GM12878 (cell line): ENCODE data around the gene DLG2. TPM values are rescaled to one million over a fixed set of nuclear protein-coding genes. Genes with fewer than 3 reads are reported as not detected.

ENCODE experiments used
- ATAC-seq: fragments of 200-7000 bp; cut with Tn5 transposase; 3 replicates; pipeline ENCODE4 v1.9.1; 2020; ENCODE audit warnings: mild to moderate bottlenecking, moderate library complexity
- BruUV-seq: library from RNA; stranded (reverse); fragments of 400-500 nt; replicated peaks from 2 replicates; lab custom pipeline; 2021; lab: Mats Ljungman, UMichigan
- CTCF ChIA-PET: fragments of 300-600 bp; sonication (Branson Sonifier 250); formaldehyde crosslinking; extraction: SDS; loops from one replicate; lab custom pipeline; 2021; ENCODE audit warnings: inconsistent platforms; lab: Yijun Ruan, JAX
- POLR2A ChIA-PET: fragments of 350-600 bp; formaldehyde crosslinking; extraction: SDS; loops from one replicate; lab custom pipeline; 2021; ENCODE audit warnings: inconsistent platforms; lab: Charles Lee
- RAD21 ChIA-PET: fragments of 300-600 bp; sonication (Branson Sonifier 250); formaldehyde crosslinking; loops from one replicate; lab custom pipeline; 2023; ENCODE audit warnings: antibody characterized with exemption; ENCODE audit not compliant: unreplicated experiment; lab: Charles Lee
- SMC1A ChIA-PET: fragments of 300-600 bp; sonication (Branson Sonifier 250); formaldehyde crosslinking; loops from one replicate; lab custom pipeline; 2023; ENCODE audit not compliant: unreplicated experiment, uncharacterized antibody; lab: Charles Lee
- DNase-seq: peaks from one replicate; pipeline ENCODE4 v3.0.0-alpha.2; 2011; ENCODE audit warnings: low read depth, low spot score
- FAIRE-seq: peaks from 3 replicates; lab custom pipeline; 2011; peaks lifted over from hg19 to GRCh38; lab: Jason Lieb, UNC
- H2AFZ ChIP-seq: 2 replicates; pipeline ENCODE4 v1.6.0; 2011; ENCODE audit warnings: low read depth, low read length, control low read depth; ENCODE audit not compliant: control insufficient read depth
- H3K27ac ChIP-seq: 2 replicates; pipeline ENCODE4 v1.5.1; 2011; ENCODE audit warnings: control low read depth; ENCODE audit not compliant: control insufficient read depth, insufficient read depth
- H3K27me3 ChIP-seq, 2 experiments: replicated peaks in 1 of 2; 2 replicates each; pipeline versions ENCODE4 v1.6.0 to v1.6.1; 2011; ENCODE audit warnings: low read length in 1 of 2; ENCODE audit not compliant: control insufficient read depth in 2 of 2, insufficient read depth in 2 of 2
- H3K36me3 ChIP-seq, 2 experiments: 2 replicates each; pipeline ENCODE4 v1.5.1; 2011; ENCODE audit warnings: low read length in 1 of 2; ENCODE audit not compliant: control insufficient read depth in 2 of 2, insufficient read depth in 2 of 2
- H3K4me1 ChIP-seq: 2 replicates; pipeline ENCODE4 v1.6.1; 2011; ENCODE audit warnings: mild to moderate bottlenecking, low read length, moderate library complexity, mixed read lengths; ENCODE audit not compliant: control insufficient read depth, insufficient read depth
- H3K4me2 ChIP-seq: 2 replicates; pipeline ENCODE4 v1.6.0; 2011; ENCODE audit warnings: control low read depth; ENCODE audit not compliant: control insufficient read depth, insufficient read depth
- H3K4me3 ChIP-seq: fragments of 200-600 bp; sonication (generic); 2 replicates; pipeline ENCODE4 v1.5.1; 2016
- H3K79me2 ChIP-seq: 2 replicates; pipeline ENCODE4 v1.6.0; 2011; ENCODE audit warnings: low read length; ENCODE audit not compliant: control insufficient read depth, insufficient read depth
- H3K9ac ChIP-seq: 2 replicates; pipeline ENCODE4 v1.8.0; 2011; ENCODE audit warnings: low read length, control low read depth, mixed read lengths; ENCODE audit not compliant: control insufficient read depth, insufficient read depth
- H3K9me3 ChIP-seq: replicated peaks from 3 replicates; pipeline ENCODE4 v1.5.1; 2011; ENCODE audit warnings: mild to moderate bottlenecking, low read length; ENCODE audit not compliant: control insufficient read depth, insufficient read depth
- H4K20me1 ChIP-seq: 2 replicates; pipeline ENCODE4 v1.6.0; 2011; ENCODE audit not compliant: control insufficient read depth, insufficient read depth
- BCLAF1 ChIP-seq: fragments of 450-650 bp; IDR thresholded peaks from 2 replicates; pipeline ENCODE4 v1.6.1; 2017; ENCODE audit warnings: antibody characterized with exemption, mild to moderate bottlenecking, moderate library complexity
- CEBPB ChIP-seq, 2 experiments: fragments of 150-350 bp in 1 of 2; IDR thresholded peaks; 2 replicates each; pipeline ENCODE4 v1.6.1; 2012 to 2014; ENCODE audit warnings: low read depth in 2 of 2, low read length in 2 of 2, borderline replicate concordance in 1 of 2, inconsistent platforms in 1 of 2
- CHD1 ChIP-seq: IDR thresholded peaks from 2 replicates; pipeline ENCODE4 v1.6.1; 2012; ENCODE audit warnings: low read depth, low read length, improper control_type of control experiment
- CTCF ChIP-seq, 3 experiments: IDR thresholded peaks in 2 of 3; conservative IDR thresholded peaks in 1 of 3; 2 replicates each; pipeline ENCODE4 v1.5.1; 2011; ENCODE audit warnings: low read depth in 3 of 3, low read length in 3 of 3, mild to moderate bottlenecking in 3 of 3, control low read depth in 2 of 3, moderate library complexity in 2 of 3, inconsistent platforms in 1 of 3, mixed read lengths in 1 of 3; ENCODE audit not compliant: control insufficient read depth in 2 of 3, insufficient read depth in 1 of 3; ENCODE audit errors: extremely low read depth in 1 of 3
- EED ChIP-seq: sonication (generic); IDR thresholded peaks from 2 replicates; pipeline ENCODE4 v1.6.1; 2016; ENCODE audit warnings: antibody characterized with exemption, low read depth
- EZH2 ChIP-seq: IDR thresholded peaks from 2 replicates; pipeline ENCODE4 v1.6.1; 2012; ENCODE audit warnings: low read depth, mild to moderate bottlenecking, control low read depth, inconsistent platforms, low read length, borderline replicate concordance; ENCODE audit not compliant: control insufficient read depth
- GATAD2B ChIP-seq: fragments of 450-650 bp; conservative IDR thresholded peaks from 2 replicates; pipeline ENCODE4 v1.6.1; 2017; ENCODE audit warnings: low read depth, mild to moderate bottlenecking, moderate library complexity
- HDAC2 ChIP-seq: fragments of 200-600 bp; sonication (generic); IDR thresholded peaks from 2 replicates; pipeline ENCODE4 v1.6.1; 2017
- MTA2 ChIP-seq: fragments of 450-650 bp; IDR thresholded peaks from 2 replicates; pipeline ENCODE4 v1.6.1; 2016; ENCODE audit warnings: low read depth, mild to moderate bottlenecking, moderate library complexity
- NFYB ChIP-seq: IDR thresholded peaks from 2 replicates; pipeline ENCODE4 v1.6.1; 2011; ENCODE audit warnings: low read depth, mild to moderate bottlenecking, low read length, improper control_type of control experiment, moderate library complexity; ENCODE audit not compliant: insufficient read depth
- PBX3 ChIP-seq: IDR thresholded peaks from 2 replicates; pipeline ENCODE4 v1.6.1; 2011; ENCODE audit warnings: mild to moderate bottlenecking, low read depth, low read length, moderate library complexity; ENCODE audit not compliant: insufficient replicate concordance
- POLR2A ChIP-seq: IDR thresholded peaks from 2 replicates; pipeline ENCODE4 v1.6.1; 2011; ENCODE audit warnings: low read depth, mild to moderate bottlenecking, low read length
- RAD21 ChIP-seq: IDR thresholded peaks from 2 replicates; pipeline ENCODE4 v1.6.1; 2011; ENCODE audit warnings: mild to moderate bottlenecking, low read depth, low read length, moderate library complexity; ENCODE audit not compliant: insufficient read depth
- RB1 ChIP-seq: fragments of 450-650 bp; formaldehyde crosslinking; IDR thresholded peaks from 2 replicates; pipeline ENCODE4 v1.6.1; 2017; ENCODE audit warnings: mild to moderate bottlenecking, borderline replicate concordance
- RBBP5 ChIP-seq: fragments of 200-600 bp; sonication (generic); conservative IDR thresholded peaks from 2 replicates; pipeline ENCODE4 v1.6.1; 2016
- RELB ChIP-seq: fragments of 450-650 bp; IDR thresholded peaks from 2 replicates; pipeline ENCODE4 v1.6.1; 2017; ENCODE audit warnings: low read depth, mild to moderate bottlenecking, moderate library complexity
- RUNX3 ChIP-seq: IDR thresholded peaks from 2 replicates; pipeline ENCODE4 v1.6.1; 2012; ENCODE audit warnings: low read length, inconsistent platforms
- SP1 ChIP-seq: IDR thresholded peaks from one replicate; pipeline ENCODE4 v1.6.1; 2011; ENCODE audit warnings: low read depth, low read length
- ZNF384 ChIP-seq: IDR thresholded peaks from 2 replicates; pipeline ENCODE4 v1.6.1; 2012; ENCODE audit warnings: low read depth, mild to moderate bottlenecking, low read length, improper control_type of control experiment, borderline replicate concordance
- WGBS: methylation state at CpG from one replicate; pipeline ENCODE4 v1.1.6; 2016; ENCODE audit warnings: low lambda C conversion rate; ENCODE audit not compliant: insufficient replicate concordance, insufficient coverage; ENCODE audit errors: missing lambda C conversion rate; 5-methylcytosine and 5-hydroxymethylcytosine counted together
- in situ Hi-C: fragments of 300-500 bp; cut with MboI; formaldehyde crosslinking; loops from 9 replicates; pipeline ENCODE4 v1.14.3; 2018; ENCODE audit warnings: mixed read lengths
- intact Hi-C: fragments of 100-400 bp; cut with micrococcal nuclease; formaldehyde crosslinking; loops from one replicate; pipeline ENCODE4 v1.14.2; 2022; ENCODE audit not compliant: unreplicated experiment
- polyA plus RNA-seq, 11 experiments: library from polyadenylated mRNA; depleted of rRNA in 4 of 11; unstranded in 6 of 11; stranded (reverse) in 5 of 11; fragments of >200 nt; fragmentation: Nextera tagmentation in 4 of 11; fragmentation: Illumina TruSeq in 1 of 11; extraction: Ambion mirVana in 4 of 11; extraction: Trizol in 1 of 11; gene quantifications; 1 replicate in 1 of 11; 2 replicates in 10 of 11; pipeline versions ENCODE4 v1.2.1 to v1.2.3, GENCODE V29; 2011 to 2016; ENCODE audit warnings: inconsistent platforms in 2 of 11, missing spikeins in 2 of 11, low read depth in 1 of 11
- total RNA-seq, 4 experiments: library from RNA; depleted of rRNA in 3 of 4; stranded (reverse); fragments of >200 nt in 3 of 4; fragmentation: Illumina TruSeq in 1 of 4; extraction: Trizol in 1 of 4; gene quantifications; 2 replicates each; pipeline versions ENCODE4 v1.2.1 to v1.2.3, GENCODE V29; 2013 to 2021

DLG2 gene
- total and polyA plus RNA-seq, 10 of the 15 experiments (the other 5 are each of a cell fraction or from before 2014, with no cell fraction given): 0.09 to 0.98 (median 0.35) TPM

GRCh38 chr11:84021291-84021690, 1605.9 kb downstream of the DLG2 start:
- no TSS peak for BruUV-seq
- DNase-seq (no peak), FAIRE-seq (no peak), ATAC-seq (no peak)
- CTCF ChIA-PET: no interaction called here
- POLR2A ChIA-PET: no interaction called here
- H3K4me1 ChIP-seq: no peaks in the 10 kb centered on the region
- no peak overlapping the region for H3K27ac ChIP-seq
- SMC1A ChIA-PET: interaction anchor here (0.6 kb wide), 1 partner anchor 59 kb away, joined by 5 read pairs; no protein-coding TSS in a partner anchor
- RAD21 ChIA-PET: no interaction called here
- no peak overlapping the region for H2AFZ ChIP-seq
- no peaks in the 10 kb centered on the region for H3K27me3 ChIP-seq
- H3K4me2 ChIP-seq: no peak overlapping the region
- H4K20me1 ChIP-seq: no peaks in the 10 kb centered on the region
- intact Hi-C loops (no loop called here), in situ Hi-C loops (no loop called here)
- H3K4me3 ChIP-seq: no peak overlapping the region
- WGBS: 0% methylated on average over 2 of the region's 2 CpGs
- no peaks in the 10 kb centered on the region for H3K36me3 ChIP-seq
- H3K9ac ChIP-seq: no peak overlapping the region
- H3K9me3 ChIP-seq: no peaks in the 10 kb centered on the region
- H3K79me2 ChIP-seq: no peaks in the 10 kb centered on the region
- no peak for TF ChIP-seq PBX3
- no peak for TF ChIP-seq CTCF (IDR thresholded peaks at IDR 0.05 in 2 of 3, conservative IDR thresholded peaks at IDR 0.05 in 1 of 3; ENCODE audit: control insufficient read depth in 2 of 3, extremely low read depth in 1 of 3, insufficient read depth in 1 of 3, low read depth in 3 of 3, low read length in 3 of 3)
- no peak for TF ChIP-seq RUNX3
- TF ChIP-seq ZNF384: no peak
- no peak for TF ChIP-seq GATAD2B
- TF ChIP-seq RELB: no peak
- TF ChIP-seq POLR2A: no peak
- TF ChIP-seq EED: no peak
- TF ChIP-seq CHD1: no peak
- no peak for TF ChIP-seq MTA2
- TF ChIP-seq BCLAF1: no peak
- TF ChIP-seq HDAC2: no peak
- no peak for TF ChIP-seq NFYB
- no peak for TF ChIP-seq RBBP5
- TF ChIP-seq CEBPB (IDR thresholded peaks at IDR 0.05; ENCODE audit: borderline replicate concordance in 1 of 2, low read depth in 2 of 2, low read length in 2 of 2): no peak
- no peak for TF ChIP-seq RB1
- TF ChIP-seq RAD21: no peak
- no peak for TF ChIP-seq EZH2
- no peak for TF ChIP-seq SP1
